ENCODE data around the gene GPD1L. TPM values are rescaled to one million over a fixed set of nuclear protein-coding genes. Genes with fewer than 3 reads are reported as not detected.

Gene GPD1L
- total RNA-seq, 2 donors from 2014 or later, result 7.6 to 18.8 TPM

DNA sequence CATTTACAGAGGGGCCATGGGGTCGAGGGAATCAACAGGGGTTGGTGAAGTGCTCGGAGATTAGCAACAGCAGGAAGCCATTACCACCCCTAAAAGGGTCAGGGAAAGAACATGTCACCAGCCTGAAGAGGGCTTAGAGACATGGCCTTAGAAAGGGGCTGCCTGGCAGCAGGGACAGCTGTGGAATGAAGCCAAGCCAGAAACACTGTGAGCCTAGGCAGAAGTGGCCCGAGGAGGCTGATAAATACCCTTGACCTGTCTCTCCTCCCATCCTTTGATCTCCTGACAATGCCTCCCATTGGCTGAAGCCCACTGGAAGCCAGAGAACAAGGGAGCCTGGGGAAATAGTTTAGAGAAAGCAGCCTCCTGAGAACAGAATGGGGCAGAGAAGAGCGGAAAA, 31.4 kb downstream of the GPD1L start:
- H3K27me3 Mint-ChIP-seq, result no peaks in the 10 kb centered on the region
- no peaks in the 10 kb centered on the region for H3K9me3 Mint-ChIP-seq
- H3K27ac Mint-ChIP-seq, result no peak overlapping the region
- no peak for ATAC-seq (replicated peaks)
- H3K4me1 Mint-ChIP-seq, result peaks cover 18% of the 10 kb centered on the region
- H3K4me3 Mint-ChIP-seq, result no peak overlapping the region
- peaks cover 22% of the 10 kb centered on the region for H3K36me3 Mint-ChIP-seq (ENCODE audit: low read depth)

DNA sequence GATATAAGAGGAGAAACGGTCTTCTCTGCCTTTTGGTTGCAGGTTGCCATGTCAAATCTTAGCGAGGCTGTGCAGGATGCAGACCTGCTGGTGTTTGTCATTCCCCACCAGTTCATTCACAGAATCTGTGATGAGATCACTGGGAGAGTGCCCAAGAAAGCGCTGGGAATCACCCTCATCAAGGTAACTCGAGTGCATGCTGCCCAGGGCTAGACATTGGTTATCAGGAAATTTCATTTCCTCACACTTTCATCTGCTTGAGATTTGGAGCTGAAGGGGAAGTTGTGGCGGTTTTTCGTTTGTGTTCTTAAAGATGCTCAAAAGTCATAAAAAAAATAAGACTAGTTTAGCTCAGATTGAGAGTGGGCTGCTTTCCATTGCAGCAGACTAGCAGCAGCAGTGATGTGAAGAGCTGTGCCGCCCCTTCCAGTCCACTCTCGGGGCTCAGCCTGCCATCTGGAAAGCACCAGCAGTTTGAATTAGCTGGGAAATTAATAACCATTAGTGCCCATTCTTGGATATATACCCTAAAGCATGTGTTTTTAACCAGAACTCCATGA, 32.2 kb downstream of the GPD1L start:
- ATAC-seq (replicated peaks), result peak; percentile 37
- Mint-ChIP-seq H3K4me1 (peaks cover 18% of the 10 kb centered on the region), H3K4me3 (no peak overlapping the region), H3K9me3 (no peaks in the 10 kb centered on the region), H3K27me3 (no peaks in the 10 kb centered on the region), H3K36me3 (ENCODE audit: low read depth) (peaks cover 22% of the 10 kb centered on the region), H3K27ac (no peak overlapping the region)

DNA sequence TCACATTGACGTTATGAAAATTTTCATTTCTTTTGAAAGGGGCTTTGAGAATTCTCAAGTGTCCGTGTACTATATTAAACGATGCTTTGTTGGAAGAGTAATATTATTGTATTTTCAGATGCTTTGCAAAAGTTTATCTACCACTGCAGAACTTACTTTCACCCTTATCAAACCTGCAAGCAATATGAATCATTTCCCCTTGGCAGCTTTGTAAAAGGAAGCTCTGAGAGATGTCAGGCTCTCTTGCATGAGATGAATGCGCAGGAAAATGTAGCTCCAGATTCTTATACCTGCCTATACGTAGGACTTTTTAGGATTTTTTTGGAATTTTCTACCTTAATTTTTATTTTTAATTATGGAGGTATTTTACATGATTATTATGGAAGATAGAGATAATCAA, 34.5 kb downstream of the GPD1L start:
- H3K27me3 Mint-ChIP-seq, result no peaks in the 10 kb centered on the region
- no peak overlapping the region for H3K4me3 Mint-ChIP-seq
- H3K27ac Mint-ChIP-seq, result no peak overlapping the region
- H3K36me3 Mint-ChIP-seq (ENCODE audit: low read depth), result peaks cover 22% of the 10 kb centered on the region
- H3K9me3 Mint-ChIP-seq, result no peaks in the 10 kb centered on the region
- H3K4me1 Mint-ChIP-seq, result peaks cover 16% of the 10 kb centered on the region
- ATAC-seq (replicated peaks), result no peak

DNA sequence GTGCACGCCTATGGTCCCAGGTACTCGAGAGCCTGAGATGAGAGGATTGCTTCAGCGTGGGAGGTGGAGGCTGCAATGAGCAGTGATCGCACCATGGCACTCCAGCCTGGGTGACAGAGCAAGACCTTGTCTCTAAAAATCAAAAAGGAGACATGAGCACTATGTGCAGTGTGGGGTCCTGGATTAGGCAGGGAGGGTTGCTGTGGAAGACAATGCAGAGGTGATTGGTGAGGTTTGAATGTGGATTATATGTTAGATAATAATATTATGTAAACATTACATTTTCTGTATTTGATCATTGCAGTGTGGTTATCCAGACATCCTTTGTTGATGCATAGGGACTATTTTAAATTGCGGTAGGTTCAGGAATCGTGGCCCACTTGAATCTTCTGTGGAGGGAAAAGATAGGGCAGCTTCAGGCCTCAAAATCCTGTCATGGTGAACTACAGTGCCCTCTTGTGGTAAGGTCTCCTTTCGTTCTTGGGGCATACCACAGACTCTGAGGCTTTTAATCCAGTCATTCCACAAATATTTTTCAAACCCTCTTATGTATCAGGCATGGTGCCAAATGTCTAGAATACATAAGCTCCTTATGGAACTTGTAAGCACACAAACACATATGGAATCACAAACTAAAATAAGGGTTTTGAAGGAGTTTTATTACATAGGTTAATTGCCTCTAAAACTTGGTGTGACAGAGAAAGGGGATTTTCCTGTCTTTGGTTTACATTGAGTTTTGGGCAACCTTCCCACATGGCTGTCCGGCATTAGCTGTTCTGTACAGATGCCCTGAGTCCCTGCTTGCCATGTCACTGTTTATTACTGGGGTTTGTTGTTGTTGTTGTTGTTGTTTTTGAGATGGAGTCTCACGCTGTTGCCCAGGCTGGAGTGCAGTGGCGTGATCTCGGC, 37.7 kb downstream of the GPD1L start:
- Mint-ChIP-seq H3K4me3 (no peak overlapping the region), H3K9me3 (no peaks in the 10 kb centered on the region), H3K27ac (no peak overlapping the region), H3K4me1 (no peaks in the 10 kb centered on the region), H3K27me3 (no peaks in the 10 kb centered on the region), H3K36me3 (ENCODE audit: low read depth) (peaks cover 51% of the 10 kb centered on the region)
- ATAC-seq (replicated peaks), result peak; percentile 75

DNA sequence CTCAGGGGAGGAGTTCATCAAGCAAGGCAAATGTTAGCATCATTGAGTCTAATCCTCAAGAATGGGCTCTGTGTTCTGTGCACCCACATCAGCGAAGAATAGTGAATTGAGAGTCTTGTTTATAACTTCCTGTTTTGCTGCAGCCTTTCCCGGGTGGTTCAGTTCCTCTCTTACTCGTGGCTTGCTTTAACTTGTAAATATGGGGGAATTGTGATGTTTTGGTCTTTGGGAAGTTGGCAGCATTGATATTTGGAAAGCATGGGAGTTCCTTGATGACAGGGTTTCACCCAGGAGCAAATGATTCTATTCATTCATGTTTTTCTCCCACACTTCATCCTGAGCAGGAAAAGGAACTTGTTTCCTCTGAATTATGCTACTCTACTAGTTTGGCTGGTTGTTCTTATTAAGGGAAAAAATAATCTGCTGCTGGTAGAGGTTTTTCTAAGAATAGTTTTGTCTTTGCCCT, 40.4 kb downstream of the GPD1L start:
- no peaks in the 10 kb centered on the region for H3K27me3 Mint-ChIP-seq
- H3K9me3 Mint-ChIP-seq, result no peaks in the 10 kb centered on the region
- H3K4me1 Mint-ChIP-seq, result no peaks in the 10 kb centered on the region
- ATAC-seq (replicated peaks), result no peak
- peak overlapping the region; percentile 7 for H3K27ac Mint-ChIP-seq
- peaks cover 55% of the 10 kb centered on the region for H3K36me3 Mint-ChIP-seq (ENCODE audit: low read depth)
- H3K4me3 Mint-ChIP-seq, result no peak overlapping the region

DNA sequence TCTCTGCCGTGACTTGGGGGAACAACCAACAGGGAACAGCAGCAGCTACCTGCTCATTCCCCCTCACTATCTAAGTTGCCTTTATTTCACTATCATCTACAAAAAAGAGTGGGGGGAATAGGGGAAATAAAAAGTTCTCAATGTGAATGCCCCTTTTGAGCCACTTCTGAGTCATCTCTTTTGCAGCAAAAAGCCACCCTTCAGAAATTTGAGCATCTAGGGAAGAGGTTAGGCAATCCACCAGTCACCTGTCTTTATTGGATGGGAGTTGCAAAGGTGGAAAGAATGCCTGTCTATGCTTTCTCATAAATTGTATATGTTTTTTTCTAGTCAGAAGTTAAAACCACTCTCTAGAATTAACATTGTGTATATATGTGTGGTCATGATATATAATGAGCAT, 41.1 kb downstream of the GPD1L start:
- H3K4me1 Mint-ChIP-seq, result no peaks in the 10 kb centered on the region
- no peak overlapping the region for H3K27ac Mint-ChIP-seq
- no peaks in the 10 kb centered on the region for H3K9me3 Mint-ChIP-seq
- peaks cover 59% of the 10 kb centered on the region for H3K36me3 Mint-ChIP-seq (ENCODE audit: low read depth)
- H3K4me3 Mint-ChIP-seq, result no peak overlapping the region
- ATAC-seq (replicated peaks), result no peak
- no peaks in the 10 kb centered on the region for H3K27me3 Mint-ChIP-seq

DNA sequence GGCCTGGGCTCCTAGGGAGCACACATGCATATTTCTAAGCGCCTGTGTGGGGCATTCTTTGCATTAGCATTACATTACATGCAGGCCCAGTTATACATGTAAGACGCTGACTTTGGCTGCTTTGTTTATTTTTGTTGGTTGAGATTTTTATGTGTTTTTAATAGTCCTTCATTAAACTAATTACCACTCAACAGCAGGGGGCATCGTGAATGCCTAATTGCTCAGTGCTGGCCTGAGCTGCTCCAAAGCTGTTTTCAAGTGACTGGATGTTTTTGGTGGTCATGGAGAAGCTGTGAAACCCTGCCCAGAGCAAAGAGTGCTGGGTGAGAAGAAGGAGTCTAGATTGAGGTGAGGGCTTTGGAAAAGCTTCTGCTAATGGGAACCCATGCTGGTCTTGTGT, 41.5 kb downstream of the GPD1L start:
- H3K27ac Mint-ChIP-seq, result no peak overlapping the region
- H3K9me3 Mint-ChIP-seq, result no peaks in the 10 kb centered on the region
- H3K4me3 Mint-ChIP-seq, result no peak overlapping the region
- no peak for ATAC-seq (replicated peaks)
- no peaks in the 10 kb centered on the region for H3K27me3 Mint-ChIP-seq
- H3K36me3 Mint-ChIP-seq (ENCODE audit: low read depth), result peaks cover 64% of the 10 kb centered on the region
- H3K4me1 Mint-ChIP-seq, result no peaks in the 10 kb centered on the region

DNA sequence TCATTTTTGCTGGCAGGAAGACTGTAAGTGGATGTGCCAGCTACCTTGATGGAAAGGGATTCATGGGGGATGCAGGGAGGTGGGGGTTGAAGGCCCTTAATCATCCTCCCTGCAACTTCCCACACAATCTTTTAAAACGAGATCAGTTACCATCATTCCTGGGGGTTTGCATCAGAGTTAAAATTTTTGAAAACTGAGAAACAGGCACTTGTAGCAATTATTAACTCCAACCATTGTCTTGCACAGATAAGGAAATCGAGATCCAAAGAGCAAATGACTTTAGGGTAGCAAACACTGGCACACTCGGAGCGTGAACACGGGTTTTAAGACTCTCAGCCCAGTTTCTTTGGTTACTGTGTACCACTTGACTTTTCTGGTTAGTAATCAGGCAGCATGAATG, 41.9 kb downstream of the GPD1L start:
- Mint-ChIP-seq H3K36me3 (ENCODE audit: low read depth) (peaks cover 65% of the 10 kb centered on the region), H3K27me3 (no peaks in the 10 kb centered on the region), H3K4me1 (no peaks in the 10 kb centered on the region), H3K27ac (no peak overlapping the region), H3K4me3 (no peak overlapping the region), H3K9me3 (no peaks in the 10 kb centered on the region)
- ATAC-seq (replicated peaks), result no peak

DNA sequence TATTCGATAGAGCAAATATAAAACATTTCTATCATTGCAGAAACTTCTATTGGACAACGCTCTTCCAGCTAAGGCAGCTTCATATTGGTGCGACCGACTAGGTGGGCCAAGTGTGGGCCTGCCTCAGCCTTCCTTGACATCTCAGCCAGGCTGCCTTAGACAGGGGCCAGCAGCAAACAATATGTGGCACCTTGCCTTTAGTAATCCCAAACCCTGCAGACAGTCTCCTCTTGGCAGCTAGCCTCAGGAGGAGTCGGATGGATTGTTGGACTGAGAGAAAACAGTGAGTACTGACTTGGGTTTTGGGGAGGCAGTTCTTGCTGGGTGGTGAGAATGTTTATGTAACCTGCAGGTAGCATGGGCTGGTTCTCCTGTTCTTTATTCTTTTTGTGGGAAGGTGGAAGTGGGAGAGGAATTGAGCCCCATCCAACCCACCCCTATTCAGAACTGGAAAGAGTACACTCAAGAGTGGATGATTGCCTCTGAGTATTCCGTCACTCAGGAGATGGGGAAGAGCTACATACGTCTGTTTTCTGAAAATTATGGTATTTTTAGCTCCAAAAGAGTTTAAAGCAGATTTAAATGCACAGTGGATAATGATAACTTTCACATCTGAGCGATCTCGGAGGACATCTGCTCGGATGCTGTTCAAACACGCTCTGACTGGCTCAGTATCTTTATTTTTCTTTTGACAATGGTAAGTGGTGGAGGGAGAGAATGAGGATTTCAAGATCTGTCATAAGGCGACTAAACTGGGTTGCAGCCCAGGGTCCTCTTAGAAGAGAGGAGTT, 47.2 kb downstream of the GPD1L start:
- Mint-ChIP-seq H3K4me3 (no peak overlapping the region), H3K4me1 (no peaks in the 10 kb centered on the region), H3K27ac (no peak overlapping the region), H3K27me3 (no peaks in the 10 kb centered on the region), H3K9me3 (no peaks in the 10 kb centered on the region), H3K36me3 (ENCODE audit: low read depth) (peaks cover 50% of the 10 kb centered on the region)
- no peak for ATAC-seq (replicated peaks)

DNA sequence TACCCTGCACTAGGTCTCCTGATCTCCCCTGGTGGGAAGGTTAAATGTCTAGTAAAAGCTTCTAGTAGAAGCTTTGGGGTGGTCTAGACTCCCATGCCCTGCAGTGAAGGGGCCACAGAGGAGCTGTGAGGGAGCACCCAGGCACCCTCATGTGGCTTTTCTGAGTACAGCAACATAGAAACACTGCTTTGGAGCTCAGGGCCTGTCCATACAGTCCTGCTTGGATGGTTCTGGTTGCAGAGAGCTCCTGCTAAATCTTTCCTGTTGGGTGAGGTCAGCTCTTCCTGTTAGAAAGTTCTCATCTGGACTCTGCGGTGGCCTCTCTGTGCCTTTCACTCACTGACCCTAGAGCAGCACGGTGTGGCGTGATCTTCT, 47.8 kb downstream of the GPD1L start:
- H3K36me3 Mint-ChIP-seq (ENCODE audit: low read depth), result peaks cover 44% of the 10 kb centered on the region
- no peaks in the 10 kb centered on the region for H3K9me3 Mint-ChIP-seq
- H3K27me3 Mint-ChIP-seq, result no peaks in the 10 kb centered on the region
- H3K4me3 Mint-ChIP-seq, result no peak overlapping the region
- no peak for ATAC-seq (replicated peaks)
- no peaks in the 10 kb centered on the region for H3K4me1 Mint-ChIP-seq
- no peak overlapping the region for H3K27ac Mint-ChIP-seq

DNA sequence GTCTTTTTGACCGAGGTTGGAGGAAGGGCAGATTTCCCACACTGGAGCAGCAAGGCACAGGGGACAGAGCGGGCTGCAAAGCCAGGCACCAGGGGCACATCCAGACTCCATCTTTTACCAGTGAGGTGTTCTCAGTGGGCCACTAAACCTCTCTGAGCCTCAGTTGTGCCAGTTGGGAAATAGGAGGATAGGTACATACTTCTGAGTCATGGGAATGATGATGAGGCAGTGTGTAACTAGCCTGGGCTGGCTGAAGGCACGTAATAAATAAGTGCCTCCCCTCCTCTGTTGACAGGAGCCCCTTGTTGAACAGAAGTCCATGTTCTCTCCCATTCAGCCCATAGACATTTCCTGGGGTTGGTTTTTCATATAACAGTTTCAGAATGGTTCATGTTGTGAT, 48.7 kb downstream of the GPD1L start:
- ATAC-seq (replicated peaks), result no peak
- no peak overlapping the region for H3K4me3 Mint-ChIP-seq
- H3K4me1 Mint-ChIP-seq, result no peaks in the 10 kb centered on the region
- H3K9me3 Mint-ChIP-seq, result no peaks in the 10 kb centered on the region
- no peak overlapping the region for H3K27ac Mint-ChIP-seq
- no peaks in the 10 kb centered on the region for H3K27me3 Mint-ChIP-seq
- peaks cover 37% of the 10 kb centered on the region for H3K36me3 Mint-ChIP-seq (ENCODE audit: low read depth)

DNA sequence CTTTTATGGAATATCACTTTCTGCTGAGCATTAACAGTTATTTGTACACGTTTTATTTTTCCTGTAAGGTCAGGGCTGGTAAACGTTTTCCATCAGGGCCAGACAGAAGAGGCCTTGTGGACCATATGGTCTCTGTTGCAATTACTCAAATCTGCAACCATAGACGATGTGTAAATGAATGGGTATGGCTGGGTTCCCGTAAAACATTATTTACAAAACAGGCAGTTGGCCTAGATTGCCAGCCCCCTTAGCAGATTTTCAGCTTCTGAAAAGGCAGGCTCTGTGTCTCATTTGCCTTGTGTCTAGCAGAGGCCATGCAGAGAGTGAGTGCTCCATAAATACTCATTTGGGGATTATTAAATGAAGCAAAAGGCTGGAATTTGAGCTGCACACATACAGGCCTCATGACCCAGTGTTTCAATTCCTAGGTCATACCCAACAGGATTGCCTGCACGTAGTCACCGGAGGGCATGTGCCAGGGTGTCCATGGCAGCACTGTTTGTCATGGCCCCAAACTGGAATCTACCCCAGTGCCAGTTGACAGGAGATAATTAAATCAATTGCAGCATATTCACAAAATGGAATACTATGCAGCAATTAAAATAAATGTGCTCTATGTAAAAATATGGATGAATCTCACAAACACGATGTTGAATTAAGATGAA, 51.3 kb downstream of the GPD1L start:
- peaks cover 26% of the 10 kb centered on the region for H3K36me3 Mint-ChIP-seq (ENCODE audit: low read depth)
- H3K9me3 Mint-ChIP-seq, result no peaks in the 10 kb centered on the region
- H3K4me3 Mint-ChIP-seq, result no peak overlapping the region
- H3K4me1 Mint-ChIP-seq, result no peaks in the 10 kb centered on the region
- ATAC-seq (replicated peaks), result no peak
- no peaks in the 10 kb centered on the region for H3K27me3 Mint-ChIP-seq
- no peak overlapping the region for H3K27ac Mint-ChIP-seq

DNA sequence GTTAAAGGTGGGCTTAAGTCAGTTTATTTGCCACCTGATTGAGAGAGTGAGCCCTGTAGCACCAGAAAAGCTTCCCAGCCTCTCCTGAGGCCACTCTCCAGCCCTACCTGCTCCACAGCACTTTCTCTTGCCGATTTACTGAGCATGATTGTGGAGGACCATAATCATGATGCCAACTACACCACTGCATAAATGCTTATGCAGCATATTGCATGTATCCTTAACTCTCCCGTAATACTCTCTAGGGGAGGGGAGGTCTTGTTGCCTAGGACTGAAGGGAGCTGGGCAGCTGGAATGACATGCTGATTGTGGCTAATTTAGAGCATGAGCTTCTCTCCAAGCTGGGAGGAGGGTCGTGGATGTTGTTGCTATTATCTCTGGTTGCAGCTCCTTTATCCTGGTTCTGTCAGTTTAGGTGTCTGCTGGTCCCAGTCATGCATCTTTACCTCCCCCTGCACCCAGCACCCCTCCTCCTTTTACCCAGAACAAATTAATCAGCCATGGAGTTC, 54.3 kb downstream of the GPD1L start:
- Mint-ChIP-seq H3K27ac (no peak overlapping the region), H3K9me3 (no peaks in the 10 kb centered on the region), H3K36me3 (ENCODE audit: low read depth) (peaks cover 38% of the 10 kb centered on the region), H3K27me3 (no peaks in the 10 kb centered on the region), H3K4me1 (no peaks in the 10 kb centered on the region), H3K4me3 (no peak overlapping the region)
- no peak for ATAC-seq (replicated peaks)

DNA sequence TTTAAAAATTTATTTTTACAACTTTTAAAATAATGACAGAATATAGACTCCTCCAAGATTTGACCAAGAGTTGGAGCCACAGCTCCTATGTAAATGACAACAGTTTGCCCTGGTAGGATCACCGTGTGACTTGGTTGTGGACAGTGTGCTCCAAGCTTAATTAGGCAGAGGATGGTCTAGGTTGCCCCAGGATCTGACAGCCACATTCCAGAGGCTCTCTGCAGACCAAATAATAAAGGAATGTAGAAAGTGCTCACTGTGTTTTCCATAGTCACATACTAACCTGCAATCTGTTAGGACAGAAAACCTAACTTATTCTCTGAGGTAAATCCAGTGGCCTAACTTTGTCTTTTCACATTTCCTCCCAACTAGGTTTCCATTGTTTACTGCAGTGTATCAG, 59.0 kb downstream of the GPD1L start:
- H3K9me3 Mint-ChIP-seq, result no peaks in the 10 kb centered on the region
- H3K4me1 Mint-ChIP-seq, result no peaks in the 10 kb centered on the region
- no peak overlapping the region for H3K4me3 Mint-ChIP-seq
- no peak for ATAC-seq (replicated peaks)
- peaks cover 73% of the 10 kb centered on the region for H3K36me3 Mint-ChIP-seq (ENCODE audit: low read depth)
- H3K27ac Mint-ChIP-seq, result no peak overlapping the region
- H3K27me3 Mint-ChIP-seq, result no peaks in the 10 kb centered on the region
